MV-4-11 (cell line): ENCODE data around the gene PGM5.

Experiments
- DNase-seq: peaks from one replicate; lab custom pipeline; 2025; lab: John Stamatoyannopoulos, UW

PGM5 gene

DNA sequence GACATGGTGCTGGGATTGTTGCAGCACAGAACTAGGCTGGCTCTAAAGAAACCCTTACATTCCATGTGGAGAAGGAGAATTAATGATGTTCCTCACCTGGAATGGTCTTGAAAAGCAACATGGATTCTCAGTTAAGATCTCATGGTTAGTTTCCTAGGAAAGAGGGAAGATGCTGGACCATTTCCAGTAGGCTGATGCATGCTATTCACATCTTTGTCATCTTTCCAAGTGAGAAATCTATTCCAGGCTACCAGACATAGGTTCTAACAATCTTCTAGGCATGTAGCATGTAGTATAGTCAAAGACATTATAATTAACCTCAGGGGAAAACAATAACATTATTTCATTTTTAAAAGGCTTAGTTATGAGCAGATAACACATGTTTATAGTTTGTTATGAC is 139.9 kb downstream of the PGM5 start:
- no peak for DNase-seq

DNA sequence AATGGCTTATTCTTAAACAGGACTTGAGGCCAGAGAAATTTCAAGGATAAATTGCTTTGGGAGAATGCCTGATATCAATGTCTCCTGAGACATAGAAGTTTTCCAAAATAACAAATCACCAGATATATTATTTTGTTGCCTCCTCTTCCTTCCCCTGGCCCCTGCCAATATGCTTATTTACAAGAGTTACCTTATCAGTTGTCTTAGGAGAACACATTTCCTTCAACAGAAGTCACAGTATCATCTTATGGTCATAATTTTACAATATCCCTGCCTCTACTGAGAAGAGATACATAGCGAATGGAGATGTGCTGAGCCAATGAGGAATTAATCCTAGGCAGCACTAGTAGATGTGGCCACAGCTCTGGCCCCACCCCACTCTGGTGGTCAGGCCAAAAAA is 141.2 kb downstream of the PGM5 start:
- no peak for DNase-seq

DNA sequence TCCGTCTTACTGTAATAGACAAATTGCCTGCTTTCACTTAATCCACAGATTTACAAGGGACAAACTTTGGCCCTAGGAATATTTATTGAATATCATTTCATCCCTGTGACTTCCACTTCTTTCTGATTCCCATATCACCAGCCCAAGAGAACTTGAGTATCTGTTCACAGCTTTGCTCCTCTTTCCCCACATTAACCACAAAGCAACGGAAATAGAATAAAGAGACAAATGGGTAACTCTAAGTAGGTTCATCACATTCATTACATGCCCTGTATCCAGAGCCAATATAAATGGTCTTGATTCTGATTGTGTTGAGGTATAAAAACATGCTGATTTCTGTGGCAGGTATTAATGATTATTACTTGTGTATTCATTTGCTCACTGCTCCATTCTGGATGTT is 142.4 kb downstream of the PGM5 start:
- peak; percentile 45 for DNase-seq

DNA sequence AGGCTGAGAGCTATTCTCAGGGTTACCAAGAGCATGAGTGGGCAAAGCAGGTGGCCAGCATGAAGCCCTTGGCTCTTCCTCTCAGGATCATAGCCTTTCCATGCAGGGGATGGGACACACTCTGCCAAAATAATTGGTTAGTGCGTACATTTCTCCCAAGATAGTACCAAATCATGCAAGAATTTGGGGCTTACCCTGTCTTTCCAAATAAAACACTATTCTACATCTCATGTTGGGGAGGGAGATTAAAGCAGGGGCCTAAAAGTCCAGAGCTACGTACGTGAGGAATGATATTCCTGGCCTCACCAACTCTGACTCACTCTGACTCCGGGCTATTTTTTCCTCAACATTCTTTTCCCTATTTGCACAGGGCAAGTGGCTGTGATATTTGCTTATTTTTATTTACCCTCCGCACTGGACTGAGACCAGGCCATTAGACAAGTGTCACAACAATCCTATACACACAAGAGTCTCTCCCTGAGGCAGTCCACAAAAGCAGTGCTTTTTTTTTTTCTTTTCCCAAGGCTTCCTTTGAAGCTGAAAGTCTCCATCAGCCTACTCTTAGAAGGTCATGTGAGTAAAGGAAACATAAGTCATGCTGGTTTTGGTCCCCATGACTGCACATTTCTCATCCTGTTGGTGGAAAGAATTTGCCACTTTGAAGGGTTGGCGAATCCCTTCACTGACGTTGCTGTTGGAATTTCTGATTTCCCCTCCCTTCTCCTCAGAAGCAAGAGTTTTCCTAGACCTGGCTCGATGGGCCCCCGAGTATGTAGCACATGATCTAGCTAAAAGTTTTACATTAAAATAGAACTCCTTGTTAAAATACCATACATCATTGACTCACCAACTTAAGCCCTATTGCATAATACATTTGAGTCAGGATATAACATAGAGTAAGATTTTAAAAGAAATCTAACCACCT is 144.3 kb downstream of the PGM5 start:
- peak; percentile 33 for DNase-seq

DNA sequence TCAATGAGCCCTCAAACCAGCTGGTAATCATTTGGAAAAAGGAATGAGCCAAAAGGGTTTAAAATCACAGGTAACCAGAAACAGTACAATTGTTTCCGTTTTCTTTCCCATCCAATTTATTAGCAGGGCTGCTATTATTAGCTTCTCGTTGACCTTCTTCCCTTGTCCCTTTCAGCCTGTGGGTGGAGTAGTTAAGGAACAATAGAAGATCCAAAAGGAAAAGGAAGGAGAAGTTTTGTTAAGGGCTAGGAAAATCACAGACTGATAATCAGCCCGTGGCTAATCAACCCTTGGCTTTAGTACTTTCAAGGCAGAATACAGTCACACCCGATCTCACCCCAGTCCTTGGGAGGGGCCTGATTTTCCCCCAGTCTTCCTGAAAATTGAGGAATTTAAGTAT is 145.9 kb downstream of the PGM5 start:
- DNase-seq = no peak

DNA sequence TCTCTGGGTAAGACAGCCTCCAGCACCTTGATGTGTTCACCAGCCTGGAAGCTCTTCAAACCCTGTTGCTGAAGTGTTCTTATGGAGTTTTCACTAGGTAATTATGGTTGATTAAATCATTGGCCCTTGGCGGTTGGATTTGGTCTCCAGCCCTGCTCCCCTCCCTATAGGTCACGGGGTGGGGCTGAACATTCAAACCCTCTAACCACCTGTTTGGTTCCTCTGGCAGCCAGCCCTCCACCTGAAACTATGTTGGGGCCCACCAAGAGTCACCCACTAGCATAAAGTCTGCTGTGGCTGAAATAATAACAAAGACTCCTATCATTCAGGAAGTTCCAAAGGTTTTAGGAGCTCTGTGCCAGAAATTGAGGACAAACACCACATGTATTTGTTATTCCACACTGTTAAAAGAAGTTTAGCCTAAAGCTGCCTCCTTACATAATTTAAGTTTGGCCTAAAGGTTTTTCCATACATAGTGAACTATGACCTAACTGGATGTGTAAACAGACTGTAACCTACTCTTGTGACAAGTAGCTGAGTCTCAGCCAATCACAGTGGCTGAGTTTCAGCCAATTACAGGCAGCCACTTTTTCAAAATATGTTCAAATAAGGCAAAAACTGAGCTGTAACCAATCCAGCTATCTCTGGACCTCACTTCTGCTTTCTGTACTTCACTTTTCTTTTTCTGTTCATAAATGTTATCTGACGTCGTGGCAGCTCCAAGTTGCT is 149.4 kb downstream of the PGM5 start:
- DNase-seq = peak; percentile 89

DNA sequence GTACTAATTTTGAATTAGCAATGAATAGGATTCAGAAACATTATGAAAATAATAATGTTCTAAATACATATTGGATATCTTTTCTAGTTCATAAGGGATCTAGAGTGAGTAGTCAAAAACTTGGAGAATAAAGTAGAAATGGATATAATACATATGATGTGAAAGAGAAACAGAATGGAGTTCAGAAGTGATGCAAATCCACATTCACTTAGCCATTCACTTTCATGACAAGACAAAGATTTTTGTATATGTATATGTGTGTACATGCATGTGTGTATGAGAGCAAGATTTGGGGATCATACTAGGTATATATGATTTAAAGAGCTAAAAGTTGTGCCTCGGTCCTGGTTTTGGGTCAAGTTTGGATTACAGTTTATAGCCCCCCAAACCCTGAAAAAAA is 150.1 kb downstream of the PGM5 start:
- no peak for DNase-seq

DNA sequence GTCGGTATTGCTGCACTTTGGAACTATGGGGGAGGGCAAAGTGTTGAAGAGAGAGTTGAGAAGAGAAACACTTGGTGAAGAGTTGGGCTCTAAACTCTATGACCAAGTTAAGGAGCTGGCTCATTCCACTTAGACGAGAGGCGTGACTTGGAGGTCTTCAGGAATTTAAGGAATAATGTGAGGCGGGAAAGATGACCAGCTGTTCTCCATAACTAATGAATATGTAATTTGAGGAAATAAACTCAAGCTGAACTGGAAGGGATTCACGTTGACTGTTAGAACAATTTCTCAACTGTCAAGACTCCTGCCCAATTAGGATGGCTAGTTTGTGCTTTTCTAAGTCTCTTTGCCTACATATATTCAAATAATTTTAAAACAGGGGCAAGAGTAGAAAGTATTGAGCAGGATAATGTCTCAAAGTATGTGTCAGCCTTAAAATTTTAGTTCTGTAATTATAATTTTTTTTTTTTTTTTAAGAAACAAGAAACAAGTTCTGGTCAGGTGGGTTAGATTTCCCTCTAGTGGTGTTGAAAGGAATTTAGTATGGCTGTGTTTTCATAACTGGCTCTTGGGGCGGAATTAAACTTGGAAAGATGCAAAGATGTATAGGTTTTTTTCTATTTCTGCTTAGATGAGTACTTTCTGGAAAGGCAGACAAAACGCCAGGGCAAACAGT is 150.9 kb downstream of the PGM5 start:
- DNase-seq = peak; percentile 38

DNA sequence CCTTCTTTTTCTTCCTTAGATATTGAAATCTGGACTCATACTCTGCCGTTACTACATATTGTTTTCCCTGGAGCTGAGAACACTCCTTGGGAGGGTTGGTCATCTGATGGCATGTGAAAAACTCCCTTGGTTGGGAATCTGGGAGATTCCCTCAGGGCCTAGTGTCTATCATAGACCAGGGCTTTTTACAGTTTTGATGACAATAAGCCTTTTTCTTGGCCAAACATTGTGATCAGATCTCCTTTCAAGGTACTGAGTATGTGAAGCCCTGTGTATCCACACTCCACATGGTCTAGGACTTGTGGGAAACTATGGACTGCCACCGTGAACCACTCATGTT is 151.4 kb downstream of the PGM5 start:
- DNase-seq = no peak

DNA sequence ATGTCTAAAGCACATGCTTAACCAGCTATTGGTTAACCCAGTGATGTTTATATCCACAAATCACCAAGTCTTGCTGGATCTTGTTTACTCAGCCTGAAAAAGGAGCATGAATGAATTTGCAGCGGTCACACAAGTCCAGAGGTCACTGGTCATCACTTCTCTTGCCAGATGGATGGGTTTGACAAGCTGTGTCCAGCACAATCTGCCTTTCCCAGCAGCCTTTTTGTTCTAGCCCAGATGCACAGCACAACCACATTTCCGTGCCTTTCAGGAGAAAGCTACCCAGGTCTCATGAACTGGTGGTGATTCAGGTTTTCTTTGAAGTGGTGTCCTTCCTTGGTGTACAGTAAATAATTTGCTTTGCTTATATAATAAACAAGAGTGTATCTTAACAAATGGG is 152.1 kb downstream of the PGM5 start:
- DNase-seq = no peak

DNA sequence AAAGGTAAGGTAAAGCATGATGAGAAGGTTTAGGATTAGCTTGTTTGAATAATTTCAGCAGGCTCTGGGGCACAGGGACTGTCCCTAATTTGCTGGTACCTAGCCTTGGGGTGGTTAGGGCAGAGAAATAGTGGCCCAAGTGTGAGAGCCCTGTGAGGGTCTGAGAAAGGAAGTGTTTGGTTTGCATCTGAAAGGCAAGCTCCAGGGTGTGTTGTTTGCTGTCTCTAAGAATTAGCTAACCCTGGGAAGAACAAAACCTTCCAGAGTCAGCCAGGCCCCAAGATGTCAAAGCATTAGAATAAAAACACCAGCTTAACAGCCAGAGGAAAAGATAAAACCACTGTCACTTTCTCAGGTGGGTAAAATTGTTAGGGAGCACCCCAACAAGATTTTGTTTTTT is 153.3 kb downstream of the PGM5 start:
- no peak for DNase-seq

DNA sequence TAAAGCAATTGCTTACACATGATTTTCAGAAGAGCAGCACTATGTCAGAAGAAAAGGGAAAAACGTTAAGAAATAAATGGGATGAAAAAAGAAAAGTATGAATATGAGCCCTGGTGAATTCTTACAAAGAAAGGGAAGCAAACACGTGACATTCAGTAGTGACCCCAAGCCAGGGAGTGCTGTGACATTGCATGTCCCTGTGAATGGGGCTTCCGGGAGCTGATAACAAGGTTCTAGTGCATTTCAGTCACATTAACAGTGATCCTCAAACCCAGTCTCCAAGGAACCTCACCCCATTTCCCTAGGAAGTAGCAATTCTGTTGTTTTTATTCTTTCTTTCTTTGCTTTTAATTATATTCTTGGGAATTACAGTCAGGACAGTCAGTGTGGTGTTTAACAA is 157.0 kb downstream of the PGM5 start:
- DNase-seq = no peak

DNA sequence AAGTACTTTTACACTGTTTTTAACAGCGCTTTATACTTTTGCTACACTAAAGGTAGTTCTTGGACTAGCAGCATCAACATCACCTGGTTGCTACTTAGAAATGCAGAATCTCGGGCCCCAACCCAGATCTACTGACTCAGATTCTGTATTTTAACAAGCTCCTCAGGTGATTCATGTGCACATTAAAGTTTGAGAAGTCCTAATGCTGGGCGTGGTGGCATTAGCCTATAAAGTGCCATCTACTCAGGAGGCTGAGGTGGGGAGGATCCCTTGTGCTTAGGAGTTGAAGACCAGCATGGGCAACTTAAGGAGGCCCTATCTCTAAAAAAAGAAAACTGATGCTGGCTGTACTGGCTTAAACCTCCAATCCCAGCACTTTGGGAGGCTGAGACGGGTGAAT is 157.6 kb downstream of the PGM5 start:
- no peak for DNase-seq

DNA sequence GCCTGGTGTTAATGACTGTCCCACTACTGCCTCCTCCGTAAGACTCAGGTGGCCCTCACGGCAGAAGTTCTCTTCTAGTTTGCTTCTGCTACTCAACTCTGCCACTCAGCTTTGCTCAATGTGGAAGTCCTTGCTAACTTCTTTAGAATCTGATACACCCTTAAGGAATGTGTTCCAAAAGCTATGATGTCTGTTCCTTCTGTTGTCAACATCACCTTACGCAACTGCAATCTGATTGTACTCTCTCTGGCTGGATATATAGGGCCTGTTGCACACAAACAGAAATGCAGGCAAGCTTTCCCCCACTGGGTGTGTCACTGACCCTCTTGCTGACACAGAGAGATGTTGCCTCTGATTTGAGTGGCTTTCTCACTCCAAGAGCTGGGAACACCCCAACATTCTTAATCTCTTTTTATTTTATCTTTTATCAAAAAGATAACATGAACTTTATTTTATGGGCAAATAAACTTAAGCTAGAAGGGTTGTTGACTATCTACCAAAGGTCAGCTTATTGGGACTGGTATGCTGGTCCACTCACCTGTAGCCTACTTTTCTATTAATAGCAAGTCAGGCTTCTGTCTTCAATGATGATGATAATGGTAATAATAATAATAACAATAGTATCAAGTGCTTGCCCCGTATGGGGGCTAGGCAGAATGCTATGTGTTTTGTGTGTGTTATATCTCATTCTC is 159.1 kb downstream of the PGM5 start:
- DNase-seq = peak; percentile 17

DNA sequence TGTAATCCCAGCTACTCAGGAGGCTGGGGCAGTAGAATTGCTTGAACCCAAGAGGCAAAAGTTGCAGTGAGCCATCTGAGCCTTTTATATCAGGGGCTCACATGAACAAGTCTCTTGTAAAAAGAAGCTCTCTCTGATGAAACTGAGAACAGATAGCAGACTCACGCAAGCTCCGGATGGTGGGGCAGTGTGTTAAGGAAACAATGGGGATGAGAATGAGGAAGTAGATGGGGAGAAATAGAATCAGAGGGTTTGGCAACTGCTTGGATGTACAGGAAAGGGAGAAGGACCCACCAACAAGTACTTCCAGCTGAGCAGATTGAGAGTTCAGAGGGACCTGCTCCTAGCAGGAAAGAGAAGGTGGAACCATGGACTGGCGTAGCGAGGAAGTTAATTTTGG is 165.7 kb downstream of the PGM5 start:
- peak; percentile 85 for DNase-seq

DNA sequence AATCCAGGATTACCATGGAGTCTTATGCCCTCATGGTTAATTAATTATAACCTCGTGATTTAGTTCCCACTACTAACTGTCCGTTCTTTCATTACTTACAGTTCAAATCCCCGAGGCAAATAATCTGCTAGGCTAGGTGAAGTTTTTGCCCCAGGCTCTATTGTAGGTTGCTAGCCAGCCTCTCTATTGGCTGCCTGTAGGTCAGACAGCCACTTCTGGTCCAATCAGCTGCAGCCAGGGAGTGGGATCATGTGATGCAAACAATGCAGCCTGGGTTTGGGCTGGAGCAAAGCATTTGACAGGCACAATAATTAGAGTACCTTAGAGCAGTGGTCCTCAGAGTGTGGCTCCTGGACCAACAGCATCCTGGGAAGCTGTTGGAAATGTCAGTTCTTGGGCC is 166.5 kb downstream of the PGM5 start:
- no peak for DNase-seq

DNA sequence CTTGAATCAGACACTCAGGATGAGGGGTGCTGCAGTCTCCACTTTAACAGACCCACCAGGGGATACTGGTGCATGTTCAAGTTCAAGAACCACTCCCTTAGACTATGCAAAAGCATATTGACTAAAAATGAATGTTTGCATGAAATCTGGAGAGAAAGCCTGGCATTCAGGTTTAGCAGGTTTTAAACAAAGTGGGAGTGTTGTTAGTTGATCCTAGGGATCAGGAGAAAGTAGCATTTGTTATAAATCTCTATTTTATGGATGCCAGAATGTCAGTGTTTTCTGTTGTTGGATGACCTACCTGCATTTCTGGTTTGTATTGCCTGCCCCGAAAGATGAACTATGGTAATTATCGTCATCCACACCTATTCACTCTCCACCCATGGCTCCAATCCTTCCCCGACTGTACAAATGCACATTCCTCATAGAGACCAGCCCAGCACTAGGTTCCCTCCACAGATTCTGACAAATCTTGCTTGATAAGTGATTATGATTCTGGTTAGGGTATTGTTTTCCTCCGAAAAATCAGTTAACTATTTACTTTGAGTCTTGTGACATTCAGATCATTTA is 167.0 kb downstream of the PGM5 start:
- DNase-seq = no peak

DNA sequence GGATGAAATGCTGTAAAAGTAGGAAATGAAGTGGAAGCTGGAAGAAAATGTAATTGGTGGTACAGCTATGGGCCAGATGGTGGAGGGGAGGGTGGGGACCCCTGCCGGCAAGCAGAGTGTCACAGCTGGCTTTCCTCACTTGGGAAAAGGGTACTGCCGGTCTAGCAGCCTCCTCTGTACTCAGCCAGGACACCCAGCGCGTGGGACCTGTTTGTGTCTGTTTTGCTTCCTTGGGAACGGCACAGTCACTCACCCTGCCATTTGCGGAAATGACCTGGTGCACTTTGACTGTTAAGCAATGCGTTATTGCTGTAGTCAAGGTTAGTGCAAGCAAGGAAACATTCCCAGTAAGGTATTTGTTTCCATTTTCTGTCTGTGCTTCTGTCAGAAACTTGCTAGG is 174.2 kb downstream of the PGM5 start:
- DNase-seq = peak; percentile 58

DNA sequence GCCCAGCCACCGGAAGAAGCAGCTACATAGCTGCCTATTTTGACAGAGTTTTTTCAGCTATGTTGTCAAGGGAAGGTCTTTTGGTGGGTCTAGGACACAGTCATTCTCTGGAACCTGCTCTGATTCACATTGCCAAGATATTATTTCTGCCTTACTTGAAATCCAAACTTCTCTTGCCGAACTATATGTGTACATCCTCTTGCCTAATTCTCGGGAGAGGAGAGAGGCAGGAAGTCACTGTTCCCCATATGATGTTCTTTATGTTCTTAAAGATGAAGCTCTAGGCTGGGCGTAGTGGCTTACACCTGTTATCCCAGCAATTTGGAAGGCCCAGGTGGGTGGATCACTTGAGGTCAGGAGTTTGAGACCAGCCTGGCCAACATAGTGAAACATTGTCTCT is 175.7 kb downstream of the PGM5 start:
- no peak for DNase-seq

DNA sequence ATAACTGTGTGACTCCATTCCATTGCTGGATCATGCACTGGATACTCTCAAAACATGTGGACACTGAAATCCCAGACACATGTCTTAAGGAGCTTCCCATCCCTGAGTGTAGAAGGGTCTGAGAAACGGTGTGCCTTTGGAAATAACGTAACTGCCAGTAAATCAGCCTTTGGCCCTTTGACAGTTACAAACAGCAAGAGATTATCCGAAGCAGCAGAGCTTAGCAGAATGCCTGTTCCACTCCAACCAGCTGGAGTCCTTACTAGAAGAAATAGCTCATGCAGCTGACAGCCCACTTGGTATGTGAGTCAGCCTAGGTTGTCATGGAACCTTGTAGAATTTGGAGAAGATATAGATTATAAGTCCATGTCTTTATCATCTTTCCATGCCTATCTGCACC is 177.3 kb downstream of the PGM5 start:
- DNase-seq = no peak

DNA sequence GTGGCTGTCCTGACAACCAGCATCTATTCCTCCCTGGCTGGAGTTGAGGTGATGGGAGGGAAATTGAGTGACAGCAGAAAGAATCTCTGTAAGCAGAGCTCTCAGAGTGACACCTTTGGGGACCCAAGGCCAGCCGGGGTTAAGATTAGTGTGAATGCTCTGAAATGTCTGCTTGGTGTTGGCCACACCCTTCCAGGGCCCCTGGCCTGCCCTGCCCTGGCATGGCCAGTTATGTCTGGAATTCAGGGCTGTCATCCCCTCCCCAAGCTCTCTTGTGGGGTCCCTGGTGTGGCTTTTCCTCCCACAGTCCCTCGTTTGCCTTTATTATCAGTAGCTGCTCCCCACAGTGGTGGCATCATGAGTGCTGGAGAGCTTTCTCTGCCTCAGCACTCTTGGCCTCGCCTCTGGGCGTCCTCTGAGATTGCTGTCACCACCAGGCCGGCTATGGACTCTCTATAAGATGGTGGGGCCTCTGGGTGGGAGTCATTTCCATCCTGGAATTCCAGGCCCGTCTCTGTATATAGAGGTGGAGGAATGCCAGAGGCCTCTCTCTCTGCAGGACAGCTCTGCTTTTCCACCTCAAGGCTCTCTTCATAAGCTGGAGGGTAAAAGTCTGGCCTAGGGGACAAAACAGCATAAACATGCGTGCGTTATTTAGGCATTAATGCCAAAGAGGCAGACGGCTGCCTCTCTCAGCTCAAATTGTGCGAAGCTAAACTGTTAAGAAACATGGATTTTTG is 180.6 kb downstream of the PGM5 start:
- no peak for DNase-seq

DNA sequence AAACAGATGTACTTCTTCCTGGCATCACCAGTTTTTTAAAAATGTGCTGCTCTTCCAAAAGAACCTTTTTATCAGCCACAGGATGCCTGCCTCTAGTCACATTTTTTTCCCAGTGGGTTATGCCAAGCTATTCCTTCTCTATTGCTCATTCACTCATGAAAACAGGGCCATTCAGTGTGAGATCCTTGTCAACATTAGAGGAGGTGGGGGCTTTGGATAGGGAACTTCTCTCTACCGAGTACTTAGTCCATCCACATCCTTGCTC is 181.1 kb downstream of the PGM5 start:
- no peak for DNase-seq
